HCT116 (cell line): ENCODE results near the gene MYCL. TPM values are rescaled to one million over a fixed set of nuclear protein-coding genes. Genes with fewer than 3 reads are reported as not detected.

Source experiments
- ATAC-seq: fragments of 200-7000 bp; cut with Tn5 transposase; 2 replicates; pipeline ENCODE4 v1.9.1; 2020; ENCODE audit warnings: mild to moderate bottlenecking, moderate library complexity
- BruUV-seq: library from RNA; stranded (reverse); fragments of 400-500 nt; replicated peaks from 2 replicates; lab custom pipeline; 2021; lab: Mats Ljungman, UMichigan
- CTCF ChIA-PET: fragments of 300-600 bp; sonication (Branson Sonifier 250); formaldehyde crosslinking; loops from one replicate; lab custom pipeline; 2021; ENCODE audit warnings: antibody characterized with exemption; lab: Charles Lee
- POLR2A ChIA-PET: fragments of 300-600, 350-600 bp; sonication (Branson Sonifier 250); formaldehyde crosslinking; loops from one replicate; lab custom pipeline; 2021; ENCODE audit warnings: antibody characterized with exemption; lab: Charles Lee
- RAD21 ChIA-PET, 2 experiments: fragments of 300-600 bp; sonication (Branson Sonifier 250); formaldehyde crosslinking; loops; one replicate each; lab custom pipeline; 2023; ENCODE audit warnings: low total read pairs in 2 of 2; ENCODE audit not compliant: uncharacterized antibody in 2 of 2, unreplicated experiment in 2 of 2, low non-redundant PET in 1 of 2; lab: Charles Lee
- DNase-seq: peaks from one replicate; pipeline ENCODE4 v3.0.0-alpha.2; 2010; ENCODE audit warnings: low read depth, low spot score
- H2AFZ ChIP-seq: fragments of 200-600 bp; shearing (Covaris generic), sonication (generic); 2 replicates; pipeline ENCODE4 v1.6.1; 2017; ENCODE audit warnings: low read depth, mixed run types, mixed read lengths, antibody characterized with exemption, low read length; ENCODE audit not compliant: poor library complexity, severe bottlenecking
- H3K27ac ChIP-seq: 2 replicates; pipeline ENCODE4 v1.5.1; 2012; ENCODE audit warnings: low read depth, low read length
- H3K27me3 ChIP-seq: fragments of 200-600 bp; sonication (generic); 2 replicates; pipeline ENCODE4 v1.6.1; 2016; ENCODE audit warnings: mixed run types, low read length, mixed read lengths; ENCODE audit not compliant: insufficient read depth
- H3K36me3 ChIP-seq, 2 experiments: fragments of 200-500 bp in 1 of 2; fragments of 200-600 bp in 1 of 2; sonication (Bioruptor generic) in 1 of 2; sonication (generic) in 1 of 2; 2 replicates each; pipeline versions ENCODE4 v1.5.1 to v1.6.1; 2014 to 2016; ENCODE audit warnings: low read length in 2 of 2, inconsistent platforms in 1 of 2, mixed read lengths in 1 of 2, mixed run types in 1 of 2; ENCODE audit not compliant: insufficient read depth in 2 of 2, control insufficient read depth in 1 of 2
- H3K4me1 ChIP-seq, 2 experiments: fragments of 200-600 bp in 1 of 2; sonication (generic) in 1 of 2; 2 replicates each; pipeline versions ENCODE4 v1.5.1 to v1.6.1; 2012 to 2017; ENCODE audit warnings: low read length in 2 of 2, inconsistent platforms in 1 of 2, mild to moderate bottlenecking in 1 of 2, mixed read lengths in 1 of 2, mixed run types in 1 of 2, moderate library complexity in 1 of 2; ENCODE audit not compliant: insufficient read depth in 2 of 2, control insufficient read depth in 1 of 2
- H3K4me2 ChIP-seq: fragments of 200-600 bp; sonication (generic); 2 replicates; pipeline ENCODE4 v1.6.1; 2017; ENCODE audit warnings: mixed run types, low read length, mixed read lengths
- H3K4me3 ChIP-seq, 2 experiments: fragments of 200-600 bp in 1 of 2; sonication (generic) in 1 of 2; replicated peaks in 1 of 2; 2 replicates each; pipeline ENCODE4 v1.5.1; 2011 to 2016; ENCODE audit warnings: low read length in 2 of 2, control low read depth in 1 of 2, low read depth in 1 of 2, mild to moderate bottlenecking in 1 of 2, mixed read lengths in 1 of 2, mixed run types in 1 of 2
- H3K79me2 ChIP-seq: fragments of 200-600 bp; sonication (generic); 2 replicates; pipeline ENCODE4 v1.6.1; 2017; ENCODE audit warnings: mild to moderate bottlenecking, mixed run types, low read length, moderate library complexity, mixed read lengths; ENCODE audit not compliant: insufficient read depth
- H3K9ac ChIP-seq: fragments of 200-600 bp; sonication (generic); 2 replicates; pipeline ENCODE4 v1.6.1; 2016; ENCODE audit warnings: low read length, mixed read lengths
- H3K9me2 ChIP-seq: fragments of 200-600 bp; sonication (generic), shearing (Covaris generic); 2 replicates; pipeline ENCODE4 v1.6.1; 2017; ENCODE audit warnings: mixed run types, mild to moderate bottlenecking, moderate library complexity; ENCODE audit not compliant: insufficient read depth
- H3K9me3 ChIP-seq, 2 experiments: fragments of 200-500 bp in 1 of 2; fragments of 200-600 bp in 1 of 2; sonication (Bioruptor generic) in 1 of 2; sonication (generic) in 1 of 2; 2 replicates each; pipeline ENCODE4 v1.6.1; 2014 to 2017; ENCODE audit warnings: low read length in 2 of 2, mixed read lengths in 2 of 2, inconsistent platforms in 1 of 2, low read depth in 1 of 2, mild to moderate bottlenecking in 1 of 2, mixed run types in 1 of 2, moderate library complexity in 1 of 2; ENCODE audit not compliant: control insufficient read depth in 1 of 2, insufficient read depth in 1 of 2
- H4K20me1 ChIP-seq: fragments of 200-600 bp; sonication (generic), shearing (Covaris generic); 2 replicates; pipeline ENCODE4 v1.6.1; 2017; ENCODE audit warnings: mixed run types, mild to moderate bottlenecking, moderate library complexity; ENCODE audit not compliant: insufficient read depth
- EZH2phosphoT487 ChIP-seq: fragments of 200-600 bp; IDR thresholded peaks from 2 replicates; pipeline ENCODE4 v1.6.1; 2018; ENCODE audit warnings: antibody characterized with exemption, borderline replicate concordance
- FOSL1 ChIP-seq: IDR thresholded peaks from 2 replicates; pipeline ENCODE4 v1.6.1; 2012; ENCODE audit warnings: low read depth
- JUND ChIP-seq: IDR thresholded peaks from 2 replicates; pipeline ENCODE4 v1.6.1; 2012
- POLR2A ChIP-seq: IDR thresholded peaks from 2 replicates; pipeline ENCODE4 v1.7.0; 2011; ENCODE audit warnings: borderline replicate concordance; ENCODE audit not compliant: insufficient read depth, insufficient read length; ENCODE audit errors: extremely low read depth
- POLR2AphosphoS5 ChIP-seq: IDR thresholded peaks from 2 replicates; pipeline ENCODE4 v1.6.1; 2011; ENCODE audit warnings: mild to moderate bottlenecking, low read depth, low read length, moderate library complexity
- RAD21 ChIP-seq: IDR thresholded peaks from 2 replicates; pipeline ENCODE4 v1.6.1; 2012; ENCODE audit warnings: low read depth, mild to moderate bottlenecking
- SIN3A ChIP-seq: IDR thresholded peaks from 2 replicates; pipeline ENCODE4 v1.6.1; 2012; ENCODE audit warnings: low read depth
- SP1 ChIP-seq: IDR thresholded peaks from 2 replicates; pipeline ENCODE4 v1.6.1; 2012; ENCODE audit warnings: low read depth
- SRF ChIP-seq: IDR thresholded peaks from 2 replicates; pipeline ENCODE4 v1.6.1; 2012; ENCODE audit warnings: low read depth
- YY1 ChIP-seq: IDR thresholded peaks from 2 replicates; pipeline ENCODE4 v1.6.1; 2011; ENCODE audit warnings: low read length, low read depth, moderate library complexity, mild to moderate bottlenecking; ENCODE audit not compliant: insufficient replicate concordance; ENCODE audit errors: extremely low read depth
- ZFX ChIP-seq: fragments of 450-650 bp; IDR thresholded peaks from 2 replicates; pipeline ENCODE4 v1.6.1; 2017
- intact Hi-C: fragments of 100-400 bp; cut with micrococcal nuclease; formaldehyde crosslinking; loops from 2 replicates; pipeline ENCODE4 v1.10.0; 2022
- total RNA-seq: library from RNA; stranded (reverse); gene quantifications from one replicate; pipeline ENCODE4 v1.2.1, GENCODE V29; 2021; ENCODE audit not compliant: unreplicated experiment
- TF ChIP-seq, protein P1 (sequence below): IDR thresholded peaks from 2 replicates; pipeline ENCODE4 v1.6.1; 2012
- TF ChIP-seq, protein P2 (sequence below): IDR thresholded peaks from 2 replicates; pipeline ENCODE4 v1.6.1; 2011; ENCODE audit warnings: mild to moderate bottlenecking, low read length, moderate library complexity; ENCODE audit not compliant: insufficient replicate concordance; ENCODE audit errors: extremely low read depth
- TF ChIP-seq, protein P3 (sequence below): IDR thresholded peaks from 2 replicates; pipeline ENCODE4 v1.6.1; 2012

The MYCL gene
- total RNA-seq, 1 experiment from 2014 or later: 10.0 TPM

DNA sequence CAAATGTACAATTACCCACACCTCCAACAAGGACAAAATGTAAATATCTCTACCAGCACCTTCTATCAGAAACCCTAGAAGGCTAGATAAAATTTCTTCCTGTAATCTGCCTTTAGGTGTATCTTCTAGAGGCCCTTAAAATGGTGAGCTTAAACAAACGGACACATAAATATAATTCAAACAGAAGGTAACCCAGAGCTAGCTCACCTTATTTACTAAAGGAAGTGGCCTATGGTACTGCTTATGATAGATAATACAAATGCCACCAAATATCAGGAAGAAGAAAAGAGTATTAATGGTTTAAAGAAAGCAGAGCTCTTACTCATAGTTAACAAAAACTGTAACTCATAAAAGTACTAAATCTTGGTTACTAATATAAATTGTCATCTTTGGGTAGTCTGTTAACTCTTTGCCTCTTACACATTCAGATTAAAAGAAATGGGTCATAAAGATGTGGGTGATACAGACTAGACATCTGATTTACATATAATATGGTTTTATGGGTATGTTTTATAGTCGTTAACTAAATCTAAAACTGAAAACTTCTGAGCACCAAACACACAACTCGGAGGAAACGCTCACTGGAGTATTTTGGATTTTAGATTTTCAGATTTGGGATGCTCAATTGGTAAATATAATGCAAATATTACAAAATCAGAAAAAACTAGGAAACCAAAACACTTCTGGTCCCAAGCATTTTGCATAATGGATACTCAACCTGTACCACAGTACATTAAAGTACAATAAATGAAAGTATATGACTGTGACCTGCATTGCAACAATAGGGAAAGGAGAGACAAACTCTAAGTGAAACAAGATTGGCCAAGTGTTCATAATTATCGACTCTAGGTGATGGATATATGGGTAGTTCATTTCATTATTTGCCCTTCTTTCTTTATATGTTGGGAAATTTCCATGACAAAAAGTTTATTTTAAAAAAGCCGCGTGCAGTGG is 41.6 kb downstream of the MYCL start:
- ATAC-seq: no peak
- RAD21 ChIA-PET: no interaction called here
- no peaks in the 10 kb centered on the region for H3K27me3 ChIP-seq
- no peak for DNase-seq
- no peak overlapping the region for H3K27ac ChIP-seq
- H3K9me2 ChIP-seq: no peaks in the 10 kb centered on the region
- H3K79me2 ChIP-seq: peaks cover 95% of the 10 kb centered on the region
- no peak overlapping the region for H3K9ac ChIP-seq
- TF ChIP-seq EZH2phosphoT487 (no peak), POLR2A (no peak), SP1 (no peak), POLR2AphosphoS5 (no peak), JUND (no peak), YY1 (no peak), ZFX (no peak), RAD21 (no peak), SRF (no peak), SIN3A (no peak), FOSL1 (no peak)
- TF ChIP-seq, protein P1, sequence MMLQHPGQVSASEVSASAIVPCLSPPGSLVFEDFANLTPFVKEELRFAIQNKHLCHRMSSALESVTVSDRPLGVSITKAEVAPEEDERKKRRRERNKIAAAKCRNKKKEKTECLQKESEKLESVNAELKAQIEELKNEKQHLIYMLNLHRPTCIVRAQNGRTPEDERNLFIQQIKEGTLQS: no peak
- TF ChIP-seq, protein P2, sequence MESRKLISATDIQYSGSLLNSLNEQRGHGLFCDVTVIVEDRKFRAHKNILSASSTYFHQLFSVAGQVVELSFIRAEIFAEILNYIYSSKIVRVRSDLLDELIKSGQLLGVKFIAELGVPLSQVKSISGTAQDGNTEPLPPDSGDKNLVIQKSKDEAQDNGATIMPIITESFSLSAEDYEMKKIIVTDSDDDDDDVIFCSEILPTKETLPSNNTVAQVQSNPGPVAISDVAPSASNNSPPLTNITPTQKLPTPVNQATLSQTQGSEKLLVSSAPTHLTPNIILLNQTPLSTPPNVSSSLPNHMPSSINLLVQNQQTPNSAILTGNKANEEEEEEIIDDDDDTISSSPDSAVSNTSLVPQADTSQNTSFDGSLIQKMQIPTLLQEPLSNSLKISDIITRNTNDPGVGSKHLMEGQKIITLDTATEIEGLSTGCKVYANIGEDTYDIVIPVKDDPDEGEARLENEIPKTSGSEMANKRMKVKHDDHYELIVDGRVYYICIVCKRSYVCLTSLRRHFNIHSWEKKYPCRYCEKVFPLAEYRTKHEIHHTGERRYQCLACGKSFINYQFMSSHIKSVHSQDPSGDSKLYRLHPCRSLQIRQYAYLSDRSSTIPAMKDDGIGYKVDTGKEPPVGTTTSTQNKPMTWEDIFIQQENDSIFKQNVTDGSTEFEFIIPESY: no peak
- TF ChIP-seq, protein P3, sequence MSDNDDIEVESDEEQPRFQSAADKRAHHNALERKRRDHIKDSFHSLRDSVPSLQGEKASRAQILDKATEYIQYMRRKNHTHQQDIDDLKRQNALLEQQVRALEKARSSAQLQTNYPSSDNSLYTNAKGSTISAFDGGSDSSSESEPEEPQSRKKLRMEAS: no peak
- H3K9me3 ChIP-seq: no peaks in the 10 kb centered on the region
- no TSS peak for BruUV-seq
- CTCF ChIA-PET: no interaction called here
- H3K4me3 ChIP-seq: no peak overlapping the region
- H4K20me1 ChIP-seq: peaks cover 11% of the 10 kb centered on the region; the same call in 1 of the 2 replicates
- intact Hi-C loops: no loop called here
- POLR2A ChIA-PET: no interaction called here
- no peak overlapping the region for H3K4me2 ChIP-seq
- no peak overlapping the region for H2AFZ ChIP-seq
- H3K4me1 ChIP-seq: no peaks in the 10 kb centered on the region
- H3K36me3 ChIP-seq: peaks cover 9 to 13% of the 10 kb centered on the region in 2 experiments; a peak in 3 of 4 replicates
